CD4-positive, alpha-beta T cell treated with Interleukin-21 for 1 hour (primary cell): Measurements from ENCODE around the gene PDE4D.
"Not testable (repeated sequence)": the region's sequence is repeated elsewhere in the genome, so short reads cannot be mapped to it uniquely, and the experiment has no call there.

ENCODE experiments used
- DNase-seq: peaks from one replicate; pipeline ENCODE4 v3.0.0-alpha.2; 2020

The PDE4D gene

DNA sequence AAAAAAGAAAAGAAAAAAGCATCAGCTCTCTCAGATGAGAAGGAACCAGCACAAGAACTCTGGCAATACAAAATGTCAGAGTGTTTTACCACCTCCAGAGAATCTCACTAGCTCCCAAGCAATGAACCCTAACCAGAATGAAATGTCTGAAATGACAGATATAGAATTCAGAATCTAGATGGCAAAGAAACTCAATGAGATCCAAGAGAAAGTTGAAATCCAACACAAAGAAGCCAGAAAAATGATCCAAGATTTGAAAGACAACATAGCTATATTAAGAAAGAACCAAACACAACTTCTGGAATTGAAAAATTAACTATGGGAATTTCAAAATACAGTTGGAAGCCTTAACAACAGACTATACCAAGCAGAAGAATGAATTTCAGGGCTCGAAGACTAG is 396.3 kb downstream of the PDE4D start:
- DNase-seq: no peak

- no peak for DNase-seq
Measured at GRCh38 chr5:59496524-59497134, 396.9 kb downstream of the PDE4D start.

GRCh38 chr5:59491945-59492344 is 401.6 kb downstream of the PDE4D start:
- no peak for DNase-seq

GRCh38 chr5:59489551-59489950 is 404.0 kb downstream of the PDE4D start:
- DNase-seq: no peak

GRCh38 chr5:59487772-59488729 is 405.5 kb downstream of the PDE4D start:
- no peak for DNase-seq

- no peak for DNase-seq
Measured at GRCh38 chr5:59487068-59487686, 406.3 kb downstream of the PDE4D start.

DNA sequence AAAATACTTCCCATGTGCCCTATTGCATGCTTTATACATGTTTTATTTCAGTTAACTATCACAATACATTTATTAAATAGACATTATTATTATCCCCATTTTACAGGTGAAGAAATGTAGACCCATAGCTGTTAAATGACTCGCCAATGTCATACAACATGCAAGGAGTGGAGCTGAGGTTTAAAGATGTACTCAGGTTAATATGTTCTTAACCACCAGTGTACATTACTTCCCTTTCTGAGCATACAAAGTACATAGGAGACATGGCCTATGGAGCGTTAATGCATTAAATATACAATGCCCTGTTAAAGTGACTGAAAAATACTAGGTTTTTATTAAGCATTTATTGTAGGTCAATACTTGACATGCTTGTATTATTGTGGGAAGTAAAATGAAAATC is 407.0 kb downstream of the PDE4D start:
- DNase-seq: no peak

DNA sequence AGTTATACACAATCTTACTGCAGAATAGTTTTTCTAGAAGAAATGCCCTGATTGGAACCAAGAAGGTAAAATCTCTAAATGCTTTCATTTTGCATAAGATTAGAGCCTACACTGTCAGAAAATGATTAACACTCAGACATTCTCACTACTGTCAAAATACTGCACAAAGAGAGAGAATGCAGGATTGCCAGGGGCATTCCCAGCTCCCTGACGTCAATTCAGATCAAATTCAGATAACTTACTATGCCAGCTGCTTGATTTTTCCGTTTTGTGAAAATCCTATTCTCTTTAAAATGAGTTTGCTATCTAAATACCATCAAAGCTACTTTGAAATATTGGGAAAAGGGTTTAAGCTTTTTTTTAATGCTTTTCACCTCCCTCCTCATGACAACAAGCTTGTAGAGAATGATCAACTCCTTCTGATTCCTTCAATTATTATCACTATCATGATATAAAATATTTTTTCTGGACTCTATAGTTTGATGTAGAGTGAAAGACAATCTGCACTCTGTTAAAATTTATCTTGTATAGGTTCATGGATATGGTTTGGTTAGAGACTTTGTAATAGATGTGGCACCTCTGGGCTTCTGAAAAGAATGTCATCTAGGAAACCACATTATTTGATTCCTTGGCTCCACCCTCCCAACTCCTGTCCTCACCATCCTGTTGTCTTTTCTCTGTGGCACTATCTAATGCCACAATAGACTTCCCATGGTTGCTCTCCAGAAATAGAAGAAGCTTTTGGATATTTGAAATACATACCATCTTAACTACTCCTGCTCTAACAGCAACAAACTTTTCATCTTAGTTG is 407.7 kb downstream of the PDE4D start:
- no peak for DNase-seq

DNA sequence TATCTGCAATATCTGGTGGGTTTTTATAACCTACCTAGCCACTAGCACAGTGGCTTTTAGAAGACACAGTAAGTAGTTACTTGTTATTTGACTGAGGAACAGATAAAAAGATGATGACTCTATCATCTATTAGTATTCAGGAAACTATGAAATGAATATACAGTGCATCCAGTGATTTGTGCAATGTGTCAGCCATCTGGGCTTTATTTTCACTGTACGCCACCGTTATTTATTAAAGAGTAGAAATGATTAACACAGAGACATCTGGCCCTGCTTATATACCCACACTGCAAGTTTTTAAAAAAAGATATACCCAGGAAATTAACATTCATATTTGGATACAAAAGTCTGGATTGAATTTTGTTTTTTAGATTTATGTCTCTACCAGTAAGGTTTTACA is 408.4 kb downstream of the PDE4D start:
- no peak for DNase-seq

DNA sequence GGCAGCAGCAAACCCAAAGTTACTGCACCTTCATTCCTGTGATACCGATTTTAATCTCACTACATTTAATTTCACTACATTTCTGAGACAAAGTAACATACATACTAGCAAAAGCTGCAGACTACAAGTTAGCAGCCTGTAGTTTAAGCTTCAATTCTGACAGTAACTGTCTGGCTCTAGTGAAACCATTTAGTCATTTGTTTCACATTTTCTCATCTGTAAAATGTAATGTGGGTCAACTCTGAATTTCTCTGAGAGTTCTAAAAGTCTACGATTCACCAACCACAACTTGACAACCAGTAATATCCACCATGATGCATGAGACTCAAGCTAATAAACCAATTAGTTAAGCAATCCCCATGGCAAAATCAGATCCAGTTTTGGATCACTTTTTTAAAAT is 408.9 kb downstream of the PDE4D start:
- no peak for DNase-seq

GRCh38 chr5:59483971-59484472 is 409.5 kb downstream of the PDE4D start:
- DNase-seq: no peak

- no peak for DNase-seq
Measured at GRCh38 chr5:59479086-59479485, 414.4 kb downstream of the PDE4D start.

GRCh38 chr5:59474324-59474723 is 419.2 kb downstream of the PDE4D start:
- no peak for DNase-seq

DNA sequence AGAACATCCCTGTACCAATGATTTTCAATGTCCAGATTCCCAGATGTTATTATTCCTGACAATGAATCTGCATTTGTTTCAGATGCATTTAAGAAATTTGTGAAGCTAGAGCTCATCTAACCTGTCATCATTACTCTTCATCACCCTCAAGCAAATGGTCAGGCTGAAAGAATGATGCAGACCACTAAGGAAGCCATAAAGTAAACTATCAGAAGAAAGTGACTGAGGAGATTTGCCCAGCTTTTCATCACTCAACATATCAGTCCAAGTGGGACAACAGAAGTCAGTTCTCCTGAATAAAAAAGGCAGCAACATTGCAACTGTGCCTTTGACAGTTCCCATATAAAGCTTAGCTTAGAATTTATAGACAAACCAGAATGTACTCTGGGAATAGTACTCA is 419.9 kb downstream of the PDE4D start:
- DNase-seq: no peak

GRCh38 chr5:59471463-59471862 is 422.1 kb downstream of the PDE4D start:
- DNase-seq: no peak

DNA sequence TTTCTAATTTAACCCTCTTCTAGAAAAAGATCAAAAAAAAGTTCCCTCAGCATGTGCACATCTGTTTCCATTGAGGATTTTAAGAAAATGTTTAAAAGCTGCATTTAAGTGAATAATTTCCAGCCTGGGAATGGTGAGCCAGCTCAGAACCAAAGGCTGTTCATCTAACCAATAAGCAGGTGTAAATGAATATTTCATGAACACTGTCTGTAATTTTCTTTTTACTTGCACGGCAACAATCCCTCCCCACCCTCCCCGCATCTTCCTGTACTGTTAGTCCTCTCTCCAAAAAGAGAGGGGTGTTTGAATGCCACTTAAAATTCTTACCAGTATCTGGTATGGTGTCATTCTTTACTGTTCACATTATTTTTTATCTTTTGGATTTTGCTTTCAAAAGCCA is 425.6 kb downstream of the PDE4D start:
- no peak for DNase-seq

GRCh38 chr5:59466271-59466670 is 427.3 kb downstream of the PDE4D start:
- no peak for DNase-seq

- DNase-seq: no peak
Measured at GRCh38 chr5:59464969-59465368, 428.6 kb downstream of the PDE4D start.

GRCh38 chr5:59463618-59464166 is 429.8 kb downstream of the PDE4D start:
- DNase-seq: not testable (repeated sequence)

GRCh38 chr5:59462956-59463355 is 430.6 kb downstream of the PDE4D start:
- DNase-seq: no peak

DNA sequence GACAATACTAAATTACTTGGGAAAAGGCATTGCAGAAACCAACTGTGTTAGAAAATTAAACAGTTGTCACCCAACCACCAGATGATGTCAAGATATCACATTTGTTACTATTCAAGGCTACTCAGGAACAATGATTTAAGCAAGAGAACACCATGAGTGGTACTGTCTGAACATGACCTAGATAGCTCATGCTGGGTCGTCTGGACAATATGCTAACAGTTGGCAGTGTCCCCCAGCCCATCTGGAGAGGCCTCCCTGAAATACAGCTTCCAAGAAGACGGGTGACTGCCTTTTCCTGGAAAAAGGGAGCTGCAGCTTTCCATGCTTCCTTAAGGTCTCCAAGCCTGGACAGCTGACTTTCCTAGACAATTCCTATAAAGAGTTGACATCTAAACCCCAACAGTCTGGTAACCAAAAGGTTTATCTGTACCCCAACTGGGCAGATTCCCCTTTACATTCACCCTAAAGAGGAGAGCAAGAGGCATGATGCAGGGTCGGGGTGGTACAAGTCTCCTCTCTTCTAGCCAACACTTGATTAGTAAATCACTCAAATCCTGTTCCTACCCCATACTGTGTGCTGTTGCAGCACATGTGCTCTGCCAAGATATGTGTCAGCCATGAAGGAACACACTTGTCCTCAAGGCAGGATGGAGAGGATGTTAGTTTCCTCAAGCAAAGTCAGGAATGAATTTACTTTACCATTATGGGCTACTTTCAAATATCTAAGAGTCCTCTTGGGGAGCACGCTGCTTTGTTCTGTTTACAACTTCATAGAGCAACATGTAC is 433.0 kb downstream of the PDE4D start:
- no peak for DNase-seq
